AG04449 (cell line): ENCODE results near the gene OR2A14.

Experiments
- CTCF ChIA-PET: fragments of 350-600 bp; formaldehyde crosslinking; extraction: SDS; loops from one replicate; lab custom pipeline; 2021; ENCODE audit warnings: antibody characterized with exemption; lab: Yijun Ruan, JAX
- POLR2A ChIA-PET: fragments of 400-600, 350-600 bp; formaldehyde crosslinking; extraction: SDS; loops from one replicate; lab custom pipeline; 2020; ENCODE audit warnings: antibody characterized with exemption, inconsistent platforms; lab: Yijun Ruan, JAX
- DNase-seq: peaks from one replicate; pipeline ENCODE4 v3.0.0-alpha.2; 2010; ENCODE audit warnings: low read depth, low spot score
- H3K4me3 ChIP-seq: 2 replicates; pipeline ENCODE4 v1.5.1; 2011; ENCODE audit warnings: low read depth, mild to moderate bottlenecking, control low read depth, low read length
- TF ChIP-seq, protein P1 (sequence below): IDR thresholded peaks from one replicate; pipeline ENCODE4 v1.5.1; 2011; ENCODE audit warnings: mild to moderate bottlenecking, moderate library complexity, low read length, control low read depth, inconsistent platforms; ENCODE audit not compliant: insufficient read depth; ENCODE audit errors: missing control alignments

OR2A14 gene

DNA sequence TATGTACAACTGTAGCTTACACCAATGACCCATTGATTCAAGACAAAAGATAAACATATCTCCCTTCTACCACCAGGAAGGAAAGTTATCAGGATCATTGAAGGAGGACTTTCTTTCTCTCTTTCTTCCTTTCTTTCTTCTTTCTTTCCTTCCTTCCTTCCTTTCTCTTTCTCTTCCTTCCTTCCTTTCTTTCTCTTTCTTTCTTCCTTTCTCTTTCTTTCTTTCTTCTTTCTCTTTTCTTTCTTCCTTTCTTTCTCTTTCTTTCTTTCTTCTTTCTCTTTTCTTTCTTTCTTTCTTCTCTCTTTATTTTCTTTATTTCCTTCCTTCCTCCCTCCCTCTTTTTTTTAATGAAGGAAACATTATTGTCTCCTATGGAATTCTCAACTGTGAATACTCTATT lies 24.2 kb upstream of the OR2A14 start:
- DNase-seq = no peak
- ChIA-PET POLR2A (no interaction called here), CTCF (no interaction called here)
- TF ChIP-seq, protein P1, sequence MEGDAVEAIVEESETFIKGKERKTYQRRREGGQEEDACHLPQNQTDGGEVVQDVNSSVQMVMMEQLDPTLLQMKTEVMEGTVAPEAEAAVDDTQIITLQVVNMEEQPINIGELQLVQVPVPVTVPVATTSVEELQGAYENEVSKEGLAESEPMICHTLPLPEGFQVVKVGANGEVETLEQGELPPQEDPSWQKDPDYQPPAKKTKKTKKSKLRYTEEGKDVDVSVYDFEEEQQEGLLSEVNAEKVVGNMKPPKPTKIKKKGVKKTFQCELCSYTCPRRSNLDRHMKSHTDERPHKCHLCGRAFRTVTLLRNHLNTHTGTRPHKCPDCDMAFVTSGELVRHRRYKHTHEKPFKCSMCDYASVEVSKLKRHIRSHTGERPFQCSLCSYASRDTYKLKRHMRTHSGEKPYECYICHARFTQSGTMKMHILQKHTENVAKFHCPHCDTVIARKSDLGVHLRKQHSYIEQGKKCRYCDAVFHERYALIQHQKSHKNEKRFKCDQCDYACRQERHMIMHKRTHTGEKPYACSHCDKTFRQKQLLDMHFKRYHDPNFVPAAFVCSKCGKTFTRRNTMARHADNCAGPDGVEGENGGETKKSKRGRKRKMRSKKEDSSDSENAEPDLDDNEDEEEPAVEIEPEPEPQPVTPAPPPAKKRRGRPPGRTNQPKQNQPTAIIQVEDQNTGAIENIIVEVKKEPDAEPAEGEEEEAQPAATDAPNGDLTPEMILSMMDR = no peak
- no peak overlapping the region for H3K4me3 ChIP-seq

GRCh38 chr7:144100607-144101006 lies 22.4 kb upstream of the OR2A14 start:
- no peak overlapping the region for H3K4me3 ChIP-seq
- TF ChIP-seq, protein P1 = no peak
- no peak for DNase-seq
- ChIA-PET CTCF (interaction anchor here (0.6 kb wide), 1 partner anchor 45 kb away, joined by 3 read pairs; no protein-coding TSS in a partner anchor), POLR2A (no interaction called here)

GRCh38 chr7:144102041-144102440 lies 20.9 kb upstream of the OR2A14 start:
- DNase-seq = no peak
- CTCF ChIA-PET = no interaction called here
- no peak overlapping the region for H3K4me3 ChIP-seq
- TF ChIP-seq, protein P1 = no peak
- POLR2A ChIA-PET = no interaction called here

DNA sequence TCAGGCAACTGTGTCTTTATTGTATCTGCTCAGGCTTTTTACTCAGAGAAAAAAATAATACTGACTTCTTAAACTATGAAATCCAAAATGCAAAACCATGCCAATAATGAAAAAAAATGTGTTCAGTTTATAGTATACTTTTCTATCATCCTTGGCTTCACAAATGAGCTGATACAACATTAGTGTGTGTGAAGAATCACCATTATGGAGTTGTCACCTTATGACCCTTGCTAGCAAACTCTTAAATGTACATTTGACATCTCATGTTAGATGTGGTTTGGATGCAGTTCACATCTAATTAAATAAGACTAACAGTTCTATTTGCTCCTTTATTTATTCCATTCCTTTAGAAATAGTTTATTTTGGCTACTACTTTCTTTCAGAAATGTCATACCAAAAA lies 17.8 kb upstream of the OR2A14 start:
- ChIA-PET POLR2A (no interaction called here), CTCF (no interaction called here)
- TF ChIP-seq, protein P1 = no peak
- H3K4me3 ChIP-seq = no peak overlapping the region
- DNase-seq = no peak

DNA sequence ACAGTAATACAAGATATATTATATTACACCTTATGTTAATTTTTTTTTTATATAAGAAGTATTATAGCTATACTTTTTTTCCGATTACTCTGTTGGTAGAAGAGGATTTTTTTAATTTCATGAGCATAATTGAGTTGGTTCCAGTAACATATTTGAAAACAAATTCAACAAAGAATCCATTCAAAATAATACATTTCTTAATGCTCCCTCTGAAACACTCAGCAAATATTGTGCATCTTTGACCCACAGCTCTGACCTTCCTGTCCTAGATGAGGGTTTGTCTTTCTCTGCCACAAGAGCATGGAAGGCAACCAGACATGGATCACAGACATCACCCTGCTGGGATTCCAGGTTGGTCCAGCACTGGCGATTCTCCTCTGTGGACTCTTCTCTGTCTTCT lies 13.7 kb upstream of the OR2A14 start, which contains the start of gene OR2A2:
Gene OR2A2, plus strand, starts transcription at position 301 of the 400 bp plus-strand sequence. Its CDS starts 0 bp downstream, at position 301.
- ChIA-PET POLR2A (no interaction called here), CTCF (interaction anchor here (1.1 to 1.2 kb wide), 2 partner anchors 19 to 372 kb away, joined by 3 read pairs; no protein-coding TSS in a partner anchor)
- no peak within 1 kb of the TSS for H3K4me3 ChIP-seq
- DNase-seq = no peak
- TF ChIP-seq, protein P1 = no peak

DNA sequence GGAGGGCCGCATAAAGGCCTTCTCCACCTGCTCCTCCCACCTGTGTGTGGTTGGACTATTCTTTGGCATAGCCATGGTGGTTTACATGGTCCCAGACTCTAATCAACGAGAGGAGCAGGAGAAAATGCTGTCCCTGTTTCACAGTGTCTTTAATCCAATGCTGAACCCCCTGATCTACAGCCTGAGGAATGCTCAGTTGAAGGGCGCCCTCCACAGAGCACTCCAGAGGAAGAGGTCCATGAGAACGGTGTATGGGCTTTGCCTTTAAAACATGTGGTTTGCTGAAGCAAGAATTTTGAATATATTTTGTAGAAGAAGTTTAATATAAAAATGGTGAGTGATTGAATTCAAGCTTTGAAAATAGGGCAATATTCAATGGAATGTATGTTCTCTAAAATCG lies 12.7 kb upstream of the OR2A14 start:
- TF ChIP-seq, protein P1 = no peak
- no peak for DNase-seq
- POLR2A ChIA-PET = no interaction called here
- CTCF ChIA-PET = interaction anchor here (1.2 kb wide), 1 partner anchor 18 kb away, joined by 3 read pairs; no protein-coding TSS in a partner anchor
- H3K4me3 ChIP-seq = no peak overlapping the region
